DOHH2 (cell line): ENCODE results near the gene PRDM16.

Source experiments
- CTCF ChIP-seq: fragments of 200-600 bp; sonication (generic); IDR thresholded peaks from one replicate; pipeline ENCODE4 v1.5.1; 2014; ENCODE audit warnings: antibody characterized with exemption, mild to moderate bottlenecking, low read depth, low read length; ENCODE audit not compliant: poor library complexity, severe bottlenecking
- EZH2phosphoT487 ChIP-seq: fragments of 200-600 bp; sonication (generic); IDR thresholded peaks from 2 replicates; pipeline ENCODE4 v1.6.1; 2017; ENCODE audit warnings: borderline replicate concordance, mild to moderate bottlenecking, antibody characterized with exemption, low read length, moderate library complexity, mixed read lengths

- TF ChIP-seq CTCF, result no peak
- TF ChIP-seq EZH2phosphoT487, result no peak
These were observed 210.1 kb downstream of the PRDM16 start for GRCh38 chr1:3279182-3279470.
